Duodenal mucosa (tissue), 2 donors: Measurements from ENCODE around the gene ADRB2.

Experiments
- H3K27ac ChIP-seq: one replicate; pipeline ENCODE4 v1.7.0; 2013; ENCODE audit warnings: low read depth, low read length
- H3K27me3 ChIP-seq, 2 donors: one replicate each; pipeline ENCODE4 v1.7.0; 2013; ENCODE audit warnings: low read length in 2 of 2, control low read depth in 1 of 2; ENCODE audit not compliant: insufficient read depth in 2 of 2, control insufficient read depth in 1 of 2
- H3K36me3 ChIP-seq, 2 donors: one replicate each; pipeline ENCODE4 v1.7.0; 2013; ENCODE audit warnings: low read length in 2 of 2, control low read depth in 1 of 2; ENCODE audit not compliant: insufficient read depth in 2 of 2, control insufficient read depth in 1 of 2
- H3K4me1 ChIP-seq, 2 donors: one replicate each; pipeline ENCODE4 v1.7.0; 2013; ENCODE audit warnings: low read length in 2 of 2, control low read depth in 1 of 2; ENCODE audit not compliant: insufficient read depth in 2 of 2, control insufficient read depth in 1 of 2
- H3K4me3 ChIP-seq, 2 donors: one replicate each; pipeline ENCODE4 v1.7.0; 2013; ENCODE audit warnings: low read length in 2 of 2, low read depth in 1 of 2
- H3K9ac ChIP-seq, 2 donors: one replicate each; pipeline ENCODE4 v1.7.0; 2013; ENCODE audit warnings: low read length in 2 of 2, low read depth in 1 of 2
- H3K9me3 ChIP-seq, 2 donors: one replicate each; pipeline ENCODE4 v1.7.0; 2013; ENCODE audit warnings: low read length in 2 of 2, control low read depth in 1 of 2; ENCODE audit not compliant: control insufficient read depth in 1 of 2

ADRB2 gene

GRCh38 chr5:148826053-148826738 lies at the start of gene ADRB2:
ADRB2 (plus strand) TSS chr5:148826611; CDS start chr5:148826832, 221 bp downstream.
- H3K4me3 ChIP-seq, result peak within 1 kb of the TSS; percentile 74 to 90
- no peaks in the 10 kb centered on the region for H3K9me3 ChIP-seq
- H3K36me3 ChIP-seq, result no peaks in the 10 kb centered on the region
- H3K27ac ChIP-seq, result peak within 1 kb of the TSS; percentile 79
- H3K27me3 ChIP-seq, result peaks cover 0 to 2% of the 10 kb centered on the region in 2 donors
- peaks cover 0 to 17% of the 10 kb centered on the region in 2 donors for H3K4me1 ChIP-seq
- H3K9ac ChIP-seq, result peak within 1 kb of the TSS; percentile 31 to 73

- H3K9ac ChIP-seq, result no peak overlapping the region
- no peak overlapping the region for H3K4me3 ChIP-seq
- H3K4me1 ChIP-seq, result no peaks in the 10 kb centered on the region
- H3K27me3 ChIP-seq, result no peaks in the 10 kb centered on the region
- no peaks in the 10 kb centered on the region for H3K9me3 ChIP-seq
- H3K27ac ChIP-seq, result no peak overlapping the region
- no peaks in the 10 kb centered on the region for H3K36me3 ChIP-seq
Measured at GRCh38 chr5:148776780-148777179, 49.6 kb upstream of the ADRB2 start.

- no peak overlapping the region for H3K4me3 ChIP-seq
- H3K27me3 ChIP-seq, result no peaks in the 10 kb centered on the region
- no peaks in the 10 kb centered on the region for H3K36me3 ChIP-seq
- no peak overlapping the region for H3K27ac ChIP-seq
- no peaks in the 10 kb centered on the region for H3K4me1 ChIP-seq
- no peaks in the 10 kb centered on the region for H3K9me3 ChIP-seq
- no peak overlapping the region for H3K9ac ChIP-seq
Measured at GRCh38 chr5:148778882-148779281, 47.5 kb upstream of the ADRB2 start.

- no peak overlapping the region for H3K9ac ChIP-seq
- no peaks in the 10 kb centered on the region for H3K36me3 ChIP-seq
- no peaks in the 10 kb centered on the region for H3K9me3 ChIP-seq
- no peak overlapping the region for H3K27ac ChIP-seq
- no peak overlapping the region for H3K4me3 ChIP-seq
- H3K4me1 ChIP-seq, result no peaks in the 10 kb centered on the region
- H3K27me3 ChIP-seq, result no peaks in the 10 kb centered on the region
Measured at GRCh38 chr5:148780711-148781110, 45.7 kb upstream of the ADRB2 start.

- Histone ChIP-seq H3K27me3 (no peaks in the 10 kb centered on the region), H3K9ac (no peak overlapping the region), H3K27ac (no peak overlapping the region), H3K9me3 (no peaks in the 10 kb centered on the region), H3K4me3 (no peak overlapping the region), H3K4me1 (no peaks in the 10 kb centered on the region), H3K36me3 (no peaks in the 10 kb centered on the region)
Measured at GRCh38 chr5:148781766-148782165, 44.6 kb upstream of the ADRB2 start.

- H3K27me3 ChIP-seq, result no peaks in the 10 kb centered on the region
- H3K9me3 ChIP-seq, result no peaks in the 10 kb centered on the region
- H3K9ac ChIP-seq, result no peak overlapping the region
- H3K27ac ChIP-seq, result no peak overlapping the region
- no peak overlapping the region for H3K4me3 ChIP-seq
- H3K36me3 ChIP-seq, result no peaks in the 10 kb centered on the region
- H3K4me1 ChIP-seq, result no peaks in the 10 kb centered on the region
Measured at GRCh38 chr5:148785223-148785622, 41.2 kb upstream of the ADRB2 start.

GRCh38 chr5:148786456-148786855 lies 40.0 kb upstream of the ADRB2 start:
- Histone ChIP-seq H3K9me3 (no peaks in the 10 kb centered on the region), H3K27ac (no peak overlapping the region), H3K4me3 (no peak overlapping the region), H3K4me1 (no peaks in the 10 kb centered on the region), H3K9ac (no peak overlapping the region), H3K27me3 (no peaks in the 10 kb centered on the region), H3K36me3 (no peaks in the 10 kb centered on the region)

GRCh38 chr5:148788636-148789035 lies 37.8 kb upstream of the ADRB2 start:
- Histone ChIP-seq H3K9me3 (no peaks in the 10 kb centered on the region), H3K9ac (no peak overlapping the region), H3K4me1 (no peaks in the 10 kb centered on the region), H3K4me3 (no peak overlapping the region), H3K27ac (no peak overlapping the region), H3K27me3 (no peaks in the 10 kb centered on the region), H3K36me3 (no peaks in the 10 kb centered on the region)

GRCh38 chr5:148790545-148791333 lies 35.7 kb upstream of the ADRB2 start:
- Histone ChIP-seq H3K27me3 (no peaks in the 10 kb centered on the region), H3K27ac (no peak overlapping the region), H3K4me1 (no peaks in the 10 kb centered on the region), H3K4me3 (no peak overlapping the region), H3K9ac (no peak overlapping the region), H3K36me3 (no peaks in the 10 kb centered on the region), H3K9me3 (no peaks in the 10 kb centered on the region)

- no peak overlapping the region for H3K27ac ChIP-seq
- H3K27me3 ChIP-seq, result no peaks in the 10 kb centered on the region
- H3K9ac ChIP-seq, result no peak overlapping the region
- no peaks in the 10 kb centered on the region for H3K36me3 ChIP-seq
- H3K4me1 ChIP-seq, result no peaks in the 10 kb centered on the region
- H3K4me3 ChIP-seq, result no peak overlapping the region
- H3K9me3 ChIP-seq, result no peaks in the 10 kb centered on the region
Measured at GRCh38 chr5:148791334-148791667, 35.1 kb upstream of the ADRB2 start.
